H1 (cell line): Measurements from ENCODE around the gene CADM2. TPM values are rescaled to one million over a fixed set of nuclear protein-coding genes. Genes with fewer than 3 reads are reported as not detected.

Source experiments
- CTCF ChIA-PET: fragments of 300-600 bp; sonication (Branson Sonifier 250); formaldehyde crosslinking; loops from one replicate; lab custom pipeline; 2021; ENCODE audit not compliant: partially characterized antibody; lab: Charles Lee
- POLR2A ChIA-PET: fragments of 300-600 bp; sonication (Branson Sonifier 250); formaldehyde crosslinking; loops from one replicate; lab custom pipeline; 2021; ENCODE audit warnings: inconsistent platforms; ENCODE audit not compliant: partially characterized antibody; lab: Charles Lee
- DNase-seq, 2 experiments: peaks; one replicate each; pipeline versions ENCODE4 v3.0.0 to v3.0.0-alpha.2; 2010 to 2022; ENCODE audit warnings: low spot score in 2 of 2, low read depth in 1 of 2, mixed read lengths in 1 of 2
- FAIRE-seq: peaks from 2 replicates; lab custom pipeline; 2011; peaks lifted over from hg19 to GRCh38; lab: Jason Lieb, UNC
- H2AFZ ChIP-seq: 2 replicates; pipeline ENCODE4 v1.8.1; 2012; ENCODE audit warnings: low read length, inconsistent platforms
- H2AK5ac ChIP-seq: 2 replicates; pipeline ENCODE4 v1.6.1; 2013; ENCODE audit warnings: low read depth, low read length
- H2BK120ac ChIP-seq: replicated peaks from 2 replicates; pipeline ENCODE3; 2013; ENCODE audit warnings: low read depth, low read length, inconsistent platforms
- H2BK12ac ChIP-seq: 2 replicates; pipeline ENCODE4 v1.6.1; 2013; ENCODE audit warnings: low read depth, low read length
- H2BK15ac ChIP-seq: 2 replicates; pipeline ENCODE4 v1.6.1; 2013; ENCODE audit warnings: low read length
- H2BK20ac ChIP-seq: 2 replicates; pipeline ENCODE4 v1.6.1; 2013; ENCODE audit warnings: low read length
- H2BK5ac ChIP-seq: 2 replicates; pipeline ENCODE4 v1.6.1; 2013; ENCODE audit warnings: low read depth, low read length
- H3K14ac ChIP-seq: 2 replicates; pipeline ENCODE4 v1.6.1; 2013; ENCODE audit warnings: inconsistent platforms; ENCODE audit not compliant: insufficient read length
- H3K18ac ChIP-seq: 2 replicates; pipeline ENCODE4 v1.6.1; 2013; ENCODE audit warnings: low read length; ENCODE audit errors: extremely low read depth
- H3K23ac ChIP-seq: 2 replicates; pipeline ENCODE4 v1.6.1; 2013; ENCODE audit warnings: inconsistent platforms; ENCODE audit not compliant: insufficient read length
- H3K23me2 ChIP-seq: 2 replicates; pipeline ENCODE4 v1.6.1; 2013; ENCODE audit warnings: low read depth, low read length
- H3K27ac ChIP-seq: 2 replicates; pipeline ENCODE4 v1.6.1; 2011; ENCODE audit warnings: low read depth, low read length, inconsistent platforms
- H3K27me3 ChIP-seq, 4 experiments: replicated peaks in 1 of 4; 1 replicate in 1 of 4; 2 replicates in 3 of 4; pipeline versions ENCODE4 v1.6.1 to v1.8.1; 2011 to 2013; ENCODE audit warnings: low read length in 3 of 4, mild to moderate bottlenecking in 3 of 4, inconsistent platforms in 2 of 4, mixed read lengths in 2 of 4, moderate library complexity in 1 of 4; ENCODE audit not compliant: control insufficient read depth in 3 of 4, insufficient read depth in 3 of 4; ENCODE audit errors: extremely low read depth in 1 of 4
- H3K36me3 ChIP-seq, 4 experiments: 2 replicates each; pipeline versions ENCODE4 v1.6.1 to v1.8.1; 2011 to 2013; ENCODE audit warnings: mild to moderate bottlenecking in 4 of 4, low read length in 3 of 4, moderate library complexity in 2 of 4, control low read depth in 1 of 4, inconsistent platforms in 1 of 4; ENCODE audit not compliant: insufficient read depth in 4 of 4, control insufficient read depth in 2 of 4
- H3K4ac ChIP-seq: replicated peaks from 2 replicates; pipeline ENCODE3; 2013; ENCODE audit warnings: low read length, low read depth, mixed read lengths, inconsistent platforms; ENCODE audit not compliant: insufficient read length
- H3K4me1 ChIP-seq, 4 experiments: replicated peaks in 1 of 4; 1 replicate in 1 of 4; 2 replicates in 3 of 4; pipeline versions ENCODE4 v1.6.1 to v1.8.1; 2011 to 2013; ENCODE audit warnings: low read length in 3 of 4, inconsistent platforms in 2 of 4, mixed read lengths in 1 of 4; ENCODE audit not compliant: insufficient read depth in 4 of 4, control insufficient read depth in 3 of 4
- H3K4me2 ChIP-seq, 2 experiments: 2 replicates each; pipeline versions ENCODE4 v1.6.1 to v1.8.1; 2011 to 2013; ENCODE audit warnings: low read depth in 2 of 2, low read length in 2 of 2, control low read depth in 1 of 2, inconsistent platforms in 1 of 2, mild to moderate bottlenecking in 1 of 2; ENCODE audit not compliant: insufficient read depth in 1 of 2
- H3K4me3 ChIP-seq, 4 experiments: fragments of 200-600, 300-600 bp in 1 of 4; sonication (generic), shearing (Covaris generic), sonication (Bioruptor Twin) in 1 of 4; 2 replicates each; pipeline versions ENCODE4 v1.5.1 to v1.8.1; 2011 to 2016; ENCODE audit warnings: low read length in 4 of 4, low read depth in 3 of 4, control low read depth in 2 of 4, inconsistent platforms in 2 of 4, mild to moderate bottlenecking in 2 of 4, mixed read lengths in 1 of 4, moderate library complexity in 1 of 4; ENCODE audit not compliant: insufficient read depth in 2 of 4; ENCODE audit errors: extremely low read depth in 1 of 4
- H3K56ac ChIP-seq: replicated peaks from 2 replicates; pipeline ENCODE3; 2013; ENCODE audit warnings: low read depth, mild to moderate bottlenecking, mixed read lengths, low read length, inconsistent platforms; ENCODE audit not compliant: insufficient read length
- H3K79me1 ChIP-seq: 2 replicates; pipeline ENCODE4 v1.6.1; 2013; ENCODE audit warnings: low read depth, low read length, control low read depth
- H3K79me2 ChIP-seq, 2 experiments: 2 replicates each; pipeline versions ENCODE4 v1.6.1 to v1.8.1; 2012 to 2013; ENCODE audit warnings: low read length in 2 of 2, mild to moderate bottlenecking in 2 of 2, inconsistent platforms in 1 of 2; ENCODE audit not compliant: insufficient read depth in 2 of 2, control insufficient read depth in 1 of 2
- H3K9ac ChIP-seq, 4 experiments: replicated peaks in 1 of 4; 1 replicate in 1 of 4; 2 replicates in 3 of 4; pipeline versions ENCODE4 v1.6.1 to v1.8.1; 2011 to 2013; ENCODE audit warnings: low read depth in 3 of 4, low read length in 3 of 4, control low read depth in 2 of 4, mild to moderate bottlenecking in 2 of 4, moderate library complexity in 2 of 4, inconsistent platforms in 1 of 4; ENCODE audit errors: extremely low read depth in 1 of 4
- H3K9me3 ChIP-seq, 2 experiments: 2 replicates each; pipeline versions ENCODE4 v1.6.1 to v1.8.1; 2012 to 2013; ENCODE audit warnings: mild to moderate bottlenecking in 2 of 2, moderate library complexity in 2 of 2, control low read depth in 1 of 2, inconsistent platforms in 1 of 2, low read depth in 1 of 2, low read length in 1 of 2, mixed read lengths in 1 of 2; ENCODE audit not compliant: insufficient read depth in 2 of 2
- H4K20me1 ChIP-seq, 2 experiments: replicated peaks in 1 of 2; 2 replicates each; pipeline versions ENCODE3 to v1.8.1; 2011 to 2013; ENCODE audit warnings: inconsistent platforms in 2 of 2, low read length in 2 of 2, mild to moderate bottlenecking in 1 of 2; ENCODE audit not compliant: insufficient read depth in 2 of 2, control insufficient read depth in 1 of 2
- H4K5ac ChIP-seq: 2 replicates; pipeline ENCODE4 v1.6.1; 2013; ENCODE audit warnings: low read length, low read depth, mixed read lengths, inconsistent platforms; ENCODE audit not compliant: insufficient read length
- H4K8ac ChIP-seq: 2 replicates; pipeline ENCODE4 v1.8.0; 2013; ENCODE audit warnings: mild to moderate bottlenecking, moderate library complexity, low read length, inconsistent platforms; ENCODE audit not compliant: insufficient read depth; ENCODE audit errors: extremely low read depth
- H4K91ac ChIP-seq: replicated peaks from 2 replicates; pipeline ENCODE3; 2013; ENCODE audit warnings: low read length, mixed read lengths, inconsistent platforms; ENCODE audit not compliant: insufficient read length
- BRCA1 ChIP-seq: IDR thresholded peaks from 2 replicates; pipeline ENCODE4 v1.6.1; 2012; ENCODE audit warnings: low read depth, low read length, improper control_type of control experiment
- CREB1 ChIP-seq: IDR thresholded peaks from 2 replicates; pipeline ENCODE4 v1.6.1; 2012; ENCODE audit warnings: inconsistent platforms
- CTBP2 ChIP-seq: IDR thresholded peaks from 2 replicates; pipeline ENCODE4 v1.7.0; 2011; ENCODE audit warnings: borderline replicate concordance, mild to moderate bottlenecking, moderate library complexity, mixed read lengths, low read length; ENCODE audit not compliant: insufficient read depth, insufficient read length
- EGR1 ChIP-seq: IDR thresholded peaks from 2 replicates; pipeline ENCODE4 v1.6.1; 2011; ENCODE audit warnings: low read depth, low read length, borderline replicate concordance
- HDAC6 ChIP-seq: IDR thresholded peaks from one replicate; pipeline ENCODE4 v1.7.1; 2012; ENCODE audit warnings: low read depth, mild to moderate bottlenecking, inconsistent platforms, low read length, moderate library complexity
- JUN ChIP-seq: IDR thresholded peaks from 2 replicates; pipeline ENCODE4 v1.6.1; 2011; ENCODE audit warnings: low read depth, mild to moderate bottlenecking, improper control_type of control experiment, low read length
- KDM4A ChIP-seq: IDR thresholded peaks from one replicate; pipeline ENCODE4 v1.7.1; 2012; ENCODE audit warnings: low read depth, mild to moderate bottlenecking, moderate library complexity, low read length, inconsistent platforms; ENCODE audit not compliant: severe bottlenecking
- KDM5A ChIP-seq: fragments of 200-600 bp; IDR thresholded peaks from 2 replicates; pipeline ENCODE4 v1.7.1; 2012; ENCODE audit warnings: mild to moderate bottlenecking, low read length, inconsistent platforms, mixed read lengths
- NRF1 ChIP-seq: IDR thresholded peaks from 2 replicates; pipeline ENCODE4 v1.6.1; 2011; ENCODE audit warnings: mild to moderate bottlenecking, low read depth, low read length, improper control_type of control experiment
- POLR2A ChIP-seq, 2 experiments: IDR thresholded peaks; 1 replicate in 1 of 2; 2 replicates in 1 of 2; pipeline ENCODE4 v1.6.1; 2011; ENCODE audit warnings: low read depth in 2 of 2, low read length in 2 of 2, mild to moderate bottlenecking in 2 of 2; ENCODE audit errors: control extremely low read depth in 1 of 2
- POU5F1 ChIP-seq: IDR thresholded peaks from 2 replicates; pipeline ENCODE4 v1.6.1; 2011; ENCODE audit warnings: low read depth, mild to moderate bottlenecking, low read length, moderate library complexity
- SIX5 ChIP-seq: IDR thresholded peaks from 2 replicates; pipeline ENCODE4 v1.6.1; 2011; ENCODE audit warnings: mild to moderate bottlenecking, low read depth, low read length
- SP1 ChIP-seq: IDR thresholded peaks from 2 replicates; pipeline ENCODE4 v1.6.1; 2011; ENCODE audit warnings: low read depth, low read length
- SP2 ChIP-seq: IDR thresholded peaks from 2 replicates; pipeline ENCODE4 v1.6.1; 2012; ENCODE audit warnings: mild to moderate bottlenecking, low read length, inconsistent platforms
- TAF1 ChIP-seq: IDR thresholded peaks from 2 replicates; pipeline ENCODE4 v1.6.1; 2011; ENCODE audit warnings: mild to moderate bottlenecking, low read depth, low read length
- WGBS, 2 experiments: shearing (Covaris generic) in 1 of 2; methylation state at CpG; one replicate each; pipeline versions ENCODE4 v1.1.6 to v1.1.7; 2013 to 2015; ENCODE audit warnings: low lambda C conversion rate in 2 of 2, mixed read lengths in 2 of 2, inconsistent platforms in 1 of 2, low coverage in 1 of 2, missing lambda C conversion rate in 1 of 2; ENCODE audit not compliant: insufficient replicate concordance in 2 of 2, insufficient coverage in 1 of 2, insufficient read length in 1 of 2; ENCODE audit errors: extremely low coverage in 1 of 2, missing lambda C conversion rate in 1 of 2; 5-methylcytosine and 5-hydroxymethylcytosine counted together
- polyA plus RNA-seq, 7 experiments: library from polyadenylated mRNA; depleted of rRNA in 3 of 7; stranded (reverse) in 5 of 7; unstranded in 2 of 7; fragments of >200 nt in 5 of 7; fragments of 200-250 nt in 2 of 7; gene quantifications; 1 replicate in 5 of 7; 2 replicates in 1 of 7; 4 replicates in 1 of 7; pipeline versions ENCODE4 v1.2.1 to v1.2.3, GENCODE V29; 2011 to 2013; ENCODE audit warnings: missing spikeins in 2 of 7, mixed read lengths in 2 of 7
- total RNA-seq: library from RNA; stranded (reverse); fragmentation: NEBNext Ultra II Directional; extraction: Animal tissue kit (Norgen Biotek cat#: 25700); gene quantifications from 2 replicates; pipeline ENCODE4 v1.2.1, GENCODE V29; 2021

Gene CADM2
- total and polyA plus RNA-seq, 2 of the 8 experiments (the other 6 are each of a cell fraction or from before 2014, with no cell fraction given), result 14.9 to 20.9 TPM

DNA sequence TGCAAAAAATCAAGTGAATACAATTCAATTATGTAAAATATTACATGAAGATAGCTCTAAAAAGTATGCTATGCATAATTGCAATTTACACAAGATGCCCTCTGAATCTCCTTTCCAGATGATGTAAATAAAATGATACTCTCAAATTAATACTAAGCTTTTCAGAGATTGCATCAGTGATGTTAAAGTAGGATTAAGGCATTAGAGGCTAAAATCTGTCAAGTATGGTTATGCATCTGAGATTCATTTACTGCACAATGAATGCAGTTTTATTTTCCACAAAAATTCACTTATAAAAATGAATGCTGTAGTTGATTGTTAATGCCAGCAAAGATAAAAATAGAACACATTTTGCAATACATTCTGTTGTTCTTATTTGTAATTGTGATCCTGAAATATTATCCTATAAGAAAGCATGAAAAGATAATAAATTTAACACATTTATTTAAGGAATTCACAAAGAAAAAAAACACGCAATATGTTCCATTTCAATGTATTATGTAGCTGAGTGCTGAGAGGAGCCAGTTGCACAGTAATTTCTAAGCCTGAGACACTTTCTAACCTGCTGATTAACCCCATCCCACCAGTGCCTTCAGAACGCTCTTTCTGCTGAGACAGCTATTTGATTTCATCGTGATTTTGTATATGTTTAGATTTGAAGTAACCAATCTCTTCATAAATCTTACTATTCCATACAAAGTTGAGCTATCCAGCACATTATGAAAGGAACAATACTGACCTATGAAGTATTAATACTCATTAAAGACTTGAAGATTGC is 224.4 kb downstream of the CADM2 start:
- Histone ChIP-seq H3K9me3 (no peaks in the 10 kb centered on the region), H3K4me2 (no peak overlapping the region), H2BK15ac (no peak overlapping the region), H3K9ac (no peak overlapping the region), H2AFZ (no peak overlapping the region), H3K27me3 (no peaks in the 10 kb centered on the region), H2AK5ac (no peak overlapping the region), H4K5ac (no peak overlapping the region), H2BK12ac (no peak overlapping the region), H2BK20ac (no peak overlapping the region), H4K20me1 (peaks cover 0 to 1% of the 10 kb centered on the region in 2 experiments), H3K36me3 (no peaks in the 10 kb centered on the region), H3K4ac (no peak overlapping the region), H3K18ac (no peak overlapping the region), H3K4me1 (no peaks in the 10 kb centered on the region), H3K79me2 (no peaks in the 10 kb centered on the region), H4K91ac (no peak overlapping the region), H3K56ac (no peak overlapping the region), H3K79me1 (no peaks in the 10 kb centered on the region), H3K4me3 (no peak overlapping the region), H3K23me2 (no peaks in the 10 kb centered on the region), H2BK120ac (no peak overlapping the region), H2BK5ac (no peak overlapping the region), H3K14ac (no peak overlapping the region), H3K23ac (no peak overlapping the region), H3K27ac (no peak overlapping the region), H4K8ac (no peak overlapping the region)
- 91% methylated on average over 3 of the region's 3 CpGs; no CpG with 5 or more reads in 1 of the 2 experiments for WGBS, 2 experiments
- CTCF ChIA-PET, result no interaction called here
- no peak for FAIRE-seq
- POLR2A ChIA-PET, result no interaction called here
- DNase-seq, result no peak
- no peak for TF ChIP-seq CTBP2
- no peak for TF ChIP-seq CREB1
- TF ChIP-seq NRF1, result no peak
- no peak for TF ChIP-seq JUN
- TF ChIP-seq KDM4A, result no peak
- TF ChIP-seq SP2, result no peak
- no peak for TF ChIP-seq SP1
- no peak for TF ChIP-seq KDM5A
- TF ChIP-seq HDAC6, result no peak
- TF ChIP-seq BRCA1, result no peak
- TF ChIP-seq POLR2A (IDR thresholded peaks at IDR 0.05; ENCODE audit: control extremely low read depth in 1 of 2, low read depth in 2 of 2, low read length in 2 of 2), result no peak
- TF ChIP-seq TAF1, result no peak
- TF ChIP-seq SIX5, result no peak
- no peak for TF ChIP-seq EGR1
- TF ChIP-seq POU5F1, result no peak
